Right forelimb (tissue), 1 donor: ENCODE data around the gene MALL.
"Not testable (repeated sequence)": the region's sequence is repeated elsewhere in the genome, so short reads cannot be mapped to it uniquely, and the experiment has no call there.

Experiments used
- DNase-seq: peaks from one replicate; pipeline ENCODE4 v3.0.0-alpha.2; 2018

The MALL gene

DNA sequence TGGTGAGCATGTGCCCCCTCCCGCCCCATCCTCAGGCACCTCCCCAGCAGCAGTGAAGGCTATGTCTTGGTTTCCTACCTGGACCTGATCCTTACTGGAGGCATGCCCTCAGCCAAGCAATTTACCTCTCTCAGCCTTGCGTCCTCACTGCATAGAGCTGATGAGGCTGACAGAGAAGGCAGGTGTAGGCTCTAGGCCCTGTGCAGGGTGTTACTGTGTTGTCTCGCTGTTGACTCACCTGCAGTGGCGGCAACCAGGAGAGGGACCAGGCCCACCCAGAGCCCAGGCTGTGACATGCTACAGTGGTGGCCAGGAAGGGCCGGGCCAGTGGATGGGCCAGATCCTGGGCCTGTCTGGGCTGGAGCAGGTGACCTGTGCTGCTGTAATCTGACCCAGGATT is 65.9 kb downstream of the MALL start:
- DNase-seq, result not testable (repeated sequence)

DNA sequence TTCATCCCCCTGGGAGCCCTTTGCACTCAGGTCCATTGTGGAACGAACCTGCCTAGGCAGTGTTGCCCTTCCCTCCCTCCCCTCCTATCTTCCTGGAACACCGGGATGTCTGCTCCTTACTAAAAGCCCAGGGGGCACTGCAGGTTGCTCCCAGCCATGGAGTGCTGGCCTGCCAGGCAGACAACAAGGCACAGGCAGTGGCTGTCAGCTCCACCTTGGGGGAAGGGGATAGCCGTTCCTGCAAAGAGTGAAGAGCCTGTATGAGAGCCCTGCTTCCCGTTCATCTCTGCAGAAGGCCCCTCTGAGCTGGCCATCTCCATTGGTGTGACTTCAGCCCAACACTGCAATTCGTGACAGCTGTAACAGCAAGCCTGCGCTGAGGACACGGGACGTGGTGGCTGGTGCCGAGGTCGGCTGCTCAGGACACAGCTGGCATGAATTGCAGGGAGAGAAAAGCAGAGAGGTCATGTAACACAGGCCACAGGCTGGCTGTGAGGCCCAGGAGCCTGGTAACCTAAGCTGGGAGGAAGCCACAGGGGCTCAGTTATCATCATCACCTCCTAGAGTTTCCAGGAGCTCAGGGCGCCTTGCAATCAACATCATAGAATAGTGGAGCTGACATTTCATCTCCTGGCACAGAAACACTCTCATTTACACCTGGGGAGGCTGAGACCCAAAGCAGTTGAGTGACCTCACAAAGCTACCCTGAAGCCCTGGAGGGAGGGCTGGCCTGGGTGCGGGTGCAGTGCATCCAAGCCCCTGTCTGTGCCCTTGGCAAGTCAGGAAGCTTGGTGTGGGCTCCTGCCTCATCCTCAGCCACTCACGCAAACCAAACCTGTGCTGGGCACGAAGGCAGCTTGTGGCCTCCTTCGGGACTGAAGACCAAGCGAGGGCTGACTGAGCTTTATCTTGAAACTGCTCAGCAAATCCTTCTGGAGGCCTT is 67.1 kb downstream of the MALL start:
- not testable (repeated sequence) for DNase-seq

- not testable (repeated sequence) for DNase-seq
These were observed 68.4 kb downstream of the MALL start for GRCh38 chr2:110047225-110047624.

DNA sequence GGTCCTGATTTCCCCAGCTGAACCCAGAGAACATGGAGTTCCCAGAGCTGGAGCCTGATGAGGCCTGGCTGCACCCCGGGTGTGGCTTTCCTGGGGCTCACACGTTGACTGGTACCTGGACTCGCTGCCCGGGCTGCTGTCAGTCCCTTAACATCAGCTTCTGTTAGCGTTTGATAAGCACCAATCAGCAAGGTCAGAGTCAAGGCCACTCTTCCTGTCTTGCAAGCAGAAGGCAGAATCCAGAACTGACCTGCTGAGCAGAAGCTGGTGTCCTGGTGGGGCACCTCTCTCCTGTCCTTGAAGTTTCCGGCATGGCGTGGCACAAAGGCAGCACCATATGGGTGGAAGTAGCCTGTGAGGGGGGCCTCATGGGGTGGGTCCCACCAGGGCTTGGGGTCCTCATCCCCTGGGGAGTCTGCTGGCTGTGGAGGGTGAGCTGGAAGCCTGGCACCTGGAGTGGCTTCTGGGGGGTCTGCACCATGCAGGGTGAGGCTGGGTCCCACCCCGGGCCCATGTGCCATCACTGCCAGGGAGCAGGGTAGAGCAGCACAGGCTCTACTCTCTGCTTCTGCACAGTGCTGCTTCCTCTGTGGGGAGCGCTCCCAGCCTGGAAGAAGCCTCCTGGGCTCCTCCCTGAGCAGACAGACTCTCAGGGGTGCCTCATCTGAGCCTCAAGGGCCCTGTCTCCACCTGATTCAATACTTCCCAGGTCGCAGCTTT is 73.5 kb downstream of the MALL start:
- not testable (repeated sequence) for DNase-seq

DNA sequence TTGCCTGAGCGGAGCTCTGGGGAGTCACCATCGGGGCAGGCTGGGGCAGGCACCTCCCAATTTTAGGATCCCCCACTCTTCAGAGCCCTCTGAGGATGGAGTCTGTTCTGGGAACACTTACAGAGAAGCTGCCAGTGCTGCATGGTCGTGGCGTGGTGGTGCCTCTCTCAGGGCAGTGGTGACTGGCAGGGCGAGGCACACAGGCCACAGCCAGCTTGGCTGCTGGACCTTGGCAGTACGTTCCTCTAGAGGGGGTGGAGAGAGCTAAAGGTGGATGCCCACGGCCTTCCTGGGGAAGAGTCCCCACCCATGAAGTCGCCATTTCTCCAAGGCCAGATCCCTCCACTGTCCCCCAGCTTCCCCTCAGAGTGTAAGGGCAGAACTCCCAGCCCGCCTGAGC is 78.3 kb downstream of the MALL start:
- not testable (repeated sequence) for DNase-seq

DNA sequence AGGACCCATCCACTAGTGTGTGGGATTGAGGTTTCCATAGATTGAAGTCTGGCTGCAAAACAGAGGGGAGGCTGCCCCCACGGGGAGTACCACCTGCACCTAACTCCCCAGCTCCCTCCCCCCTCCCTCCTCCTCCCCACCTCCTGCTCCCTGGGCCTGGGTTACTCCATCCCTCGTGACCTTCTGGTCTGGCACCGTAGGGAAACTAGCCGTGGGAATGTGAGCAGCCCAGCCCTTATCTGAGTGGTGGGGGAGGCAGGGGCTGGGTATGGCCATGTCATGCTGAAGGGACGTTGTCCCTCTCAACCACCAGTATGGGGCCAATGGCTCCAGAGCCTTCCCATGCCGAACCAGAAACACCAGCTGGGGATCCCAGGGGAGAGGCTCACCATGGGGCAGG is 80.2 kb downstream of the MALL start:
- DNase-seq, result not testable (repeated sequence)

GRCh38 chr2:110034935-110035334 is 80.7 kb downstream of the MALL start:
- DNase-seq, result peak; percentile 35
